Amygdala (tissue), 56 donors: Measurements from ENCODE around the gene LRRN4.
"Not testable (repeated sequence)": the region's sequence is repeated elsewhere in the genome, so short reads cannot be mapped to it uniquely, and the experiment has no call there.

Source experiments
- DNase-seq, 56 donors: peaks; one replicate each; lab custom pipeline; 2025; lab: John Stamatoyannopoulos, UW

LRRN4 gene

DNA sequence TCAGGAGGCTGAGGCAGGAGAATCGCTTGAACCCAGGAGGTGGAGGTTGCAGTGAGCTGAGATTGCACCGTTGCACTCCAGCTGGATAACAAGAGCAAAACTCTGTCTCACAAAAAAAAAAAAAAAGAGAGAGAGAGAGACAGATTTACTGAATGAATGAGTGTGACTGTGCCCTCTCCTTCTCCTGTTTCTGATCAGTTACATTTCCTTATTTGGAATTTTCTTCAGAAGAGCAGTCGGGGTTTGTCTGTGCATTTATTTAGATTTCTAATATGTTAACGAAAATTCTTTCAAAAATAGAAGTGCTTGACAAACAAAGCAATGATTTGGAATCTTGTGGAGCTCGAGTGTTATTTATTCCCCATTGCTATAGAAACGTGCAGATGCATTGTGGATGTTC is 6.4 kb upstream of the LRRN4 start:
- no peak for DNase-seq

DNA sequence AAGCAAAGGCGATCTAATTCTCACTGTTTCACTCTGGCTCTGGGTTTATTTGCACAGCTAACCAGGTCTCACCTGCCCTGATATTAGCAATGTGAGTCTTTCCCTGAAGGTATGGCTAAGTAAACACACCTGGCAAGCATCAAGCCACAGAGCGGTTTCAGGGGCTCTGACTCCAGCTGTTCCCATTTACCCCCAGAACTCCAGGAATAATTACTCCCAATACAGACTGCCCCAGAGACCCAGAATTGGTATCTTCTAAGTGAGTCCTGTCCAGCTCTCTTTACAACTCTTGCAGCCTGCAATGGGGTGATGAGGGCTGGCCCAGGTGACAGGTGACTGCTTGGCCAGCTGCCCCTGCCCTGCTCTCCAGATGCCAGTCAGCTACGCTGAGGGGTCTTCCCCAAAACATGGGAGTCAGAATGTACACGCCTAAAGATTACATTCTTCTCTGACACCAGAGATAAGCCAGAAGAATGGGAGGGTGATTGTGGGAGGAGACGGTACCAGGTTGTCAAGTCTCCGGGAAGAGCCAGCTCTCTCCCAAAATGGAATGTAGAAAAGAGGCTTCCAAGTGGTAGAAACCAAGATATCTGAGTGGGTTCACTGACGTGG is 4.9 kb upstream of the LRRN4 start:
- DNase-seq: no peak

DNA sequence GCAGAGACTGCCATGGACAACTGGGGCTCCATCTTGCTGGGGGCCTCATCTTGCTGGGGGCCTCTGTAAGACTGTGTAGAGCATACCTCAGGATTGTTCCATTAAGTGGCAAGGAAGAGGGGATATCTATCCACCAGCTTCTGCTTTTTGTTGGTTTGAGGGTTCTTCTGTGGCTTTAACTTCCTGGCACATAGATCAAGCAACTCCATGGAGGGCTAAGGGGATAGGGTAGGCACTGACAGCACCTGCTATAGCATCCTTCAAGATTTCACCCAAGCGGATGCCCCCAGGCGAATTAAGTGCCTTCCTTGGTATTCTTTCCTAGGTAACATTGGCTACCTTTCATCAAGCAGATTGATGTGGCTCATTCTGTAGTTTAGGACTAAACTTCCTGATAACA is 3.8 kb upstream of the LRRN4 start:
- no peak for DNase-seq

DNA sequence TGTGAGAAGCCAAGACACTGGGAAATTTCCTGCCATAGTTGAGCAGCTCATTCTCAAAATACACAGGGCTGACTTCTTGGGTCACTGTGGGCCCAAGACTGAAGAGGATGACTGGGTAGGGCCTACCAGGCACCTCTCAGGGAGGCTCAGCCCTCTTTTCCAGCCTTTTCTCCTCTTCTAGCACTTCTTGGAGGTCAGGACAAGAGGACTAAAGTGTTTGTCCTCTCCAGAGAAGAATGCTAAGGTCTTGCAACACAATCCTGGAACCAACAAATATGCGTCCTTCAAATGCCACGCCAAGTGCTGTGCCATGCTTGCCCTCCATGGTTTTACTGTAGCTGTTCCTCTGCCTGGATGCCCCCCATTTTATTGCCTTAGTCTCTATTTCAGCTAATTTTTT is 3.3 kb upstream of the LRRN4 start:
- no peak for DNase-seq

DNA sequence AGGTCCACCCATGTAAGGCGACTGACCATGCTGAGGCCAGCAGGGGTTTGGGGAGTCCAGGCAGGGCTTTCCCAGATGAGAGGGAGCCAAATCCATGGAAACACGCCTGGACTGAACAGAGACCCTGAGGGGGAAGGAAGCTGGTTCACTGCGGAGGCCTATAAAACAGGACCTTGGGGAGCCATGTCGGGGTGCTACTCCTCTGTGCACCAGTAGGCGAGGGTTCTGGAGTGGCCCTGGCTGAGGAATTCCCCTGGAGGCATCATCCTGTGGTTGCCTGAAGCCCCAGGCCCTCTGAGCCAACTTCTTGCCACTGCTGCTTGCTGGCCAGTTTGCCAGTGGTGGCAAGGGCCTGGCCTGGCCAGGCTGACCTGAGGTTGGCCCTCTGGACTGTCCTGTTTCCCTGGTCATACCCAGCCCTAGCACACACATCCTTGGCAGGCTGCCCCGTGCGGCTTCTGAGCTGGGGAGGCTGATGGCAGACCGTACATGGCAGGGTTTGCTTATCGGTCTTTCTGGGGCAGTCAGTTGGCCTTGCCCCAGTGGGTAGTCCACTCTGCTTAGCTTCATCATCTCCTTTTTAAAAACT is 2.2 kb upstream of the LRRN4 start:
- DNase-seq: no peak

DNA sequence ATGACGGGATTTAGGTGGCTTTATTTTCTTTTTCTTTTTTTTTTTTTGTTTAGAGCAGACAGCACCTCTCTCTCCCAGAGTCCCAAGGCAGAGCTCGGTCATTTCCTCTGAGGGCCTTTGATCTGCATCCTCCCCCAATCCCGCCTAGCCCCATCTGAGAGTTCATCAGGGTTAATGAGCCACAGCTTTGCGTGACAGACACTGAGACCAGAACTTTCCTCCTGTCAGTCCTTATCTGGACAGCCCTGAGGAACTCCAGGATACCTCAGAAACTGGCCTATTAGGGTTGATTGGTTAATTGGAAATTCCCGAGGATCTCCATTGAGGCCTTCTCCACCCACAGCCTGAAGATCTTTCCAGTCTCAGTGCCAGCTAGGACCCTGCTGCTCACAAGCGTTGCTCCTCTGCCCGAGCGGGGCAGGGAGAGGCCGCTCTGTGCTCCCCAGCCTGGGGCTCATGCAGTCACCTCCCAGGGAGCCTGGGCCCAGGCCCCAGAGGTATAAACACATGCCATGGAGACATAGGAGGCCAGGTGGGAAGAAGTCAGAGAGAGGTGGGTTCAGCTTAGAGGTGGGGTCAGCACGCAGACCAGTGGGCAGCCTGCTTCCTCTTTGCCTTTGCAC is 1.4 kb upstream of the LRRN4 start:
- no peak for DNase-seq

DNA sequence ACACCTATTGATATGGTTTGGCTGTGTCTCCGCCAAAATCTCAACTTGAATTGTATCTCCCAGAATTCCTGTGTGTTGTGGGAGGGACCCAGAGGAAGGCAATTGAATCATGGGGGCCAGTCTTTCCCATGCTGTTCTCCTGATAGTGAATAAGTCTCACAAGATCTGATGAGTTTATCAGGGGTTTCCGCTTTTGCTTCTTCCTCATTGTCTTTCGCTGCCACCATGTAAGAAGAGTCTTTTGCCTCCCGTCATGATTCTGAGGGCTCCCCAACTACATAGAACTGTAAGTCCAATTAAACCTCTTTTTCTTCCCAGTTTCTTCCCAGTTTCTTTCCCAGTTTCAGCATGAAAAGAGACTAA is 810 bp upstream of the LRRN4 start:
- DNase-seq: not testable (repeated sequence)

DNA sequence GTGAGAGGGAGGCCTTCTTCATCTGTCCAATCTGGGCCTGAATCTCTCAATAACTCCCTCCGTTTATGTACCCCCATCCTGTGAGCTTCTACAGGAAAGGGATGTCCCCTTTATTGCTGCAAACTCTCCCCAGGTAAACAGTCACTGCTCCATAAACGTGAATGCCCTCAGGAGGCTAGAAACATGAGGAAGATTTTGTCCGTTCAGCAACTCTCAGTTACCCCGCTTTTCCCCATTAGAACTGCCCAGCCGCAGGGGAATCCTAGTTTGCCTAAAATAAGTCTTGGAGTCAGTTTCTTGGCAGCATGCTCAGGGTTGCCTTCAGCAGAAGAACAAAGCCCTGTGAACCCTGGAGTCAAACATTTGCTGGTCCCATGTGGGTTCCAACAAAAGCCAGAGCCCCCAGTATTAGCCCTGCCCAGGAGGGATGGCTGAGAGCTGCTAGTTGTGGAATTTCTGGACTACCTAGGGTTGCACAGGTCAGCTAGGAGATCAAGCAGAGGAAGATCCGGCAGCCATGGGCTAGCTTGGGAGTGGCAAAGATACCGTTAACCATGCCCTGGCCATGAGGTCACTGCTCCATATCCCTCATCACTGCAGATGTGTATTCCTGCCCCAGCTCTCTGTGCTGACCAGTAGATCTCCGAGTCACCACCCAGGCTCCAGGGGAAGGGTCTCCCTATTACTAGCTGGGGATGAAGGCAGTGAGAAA is 640 bp downstream of the LRRN4 start:
- no peak for DNase-seq

DNA sequence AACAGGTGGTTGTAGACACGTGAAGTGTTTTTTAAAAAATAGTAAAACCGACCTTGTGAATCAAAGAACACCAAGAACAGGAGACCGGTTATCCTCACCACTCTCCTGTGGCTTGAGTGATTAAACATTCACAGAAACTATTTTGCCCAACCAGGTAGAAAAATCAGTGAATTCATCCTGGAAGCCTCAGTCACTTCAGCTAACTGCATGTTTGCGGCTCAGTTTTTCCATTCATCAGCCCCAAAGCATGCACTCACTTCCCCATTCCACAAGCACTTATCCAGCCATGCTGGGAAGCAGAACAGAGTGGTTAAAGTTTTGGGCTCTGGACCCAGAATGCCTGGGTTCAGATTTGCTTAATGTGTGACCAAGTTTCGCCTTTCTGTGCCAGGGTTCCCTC is 2.4 kb downstream of the LRRN4 start:
- DNase-seq: no peak

DNA sequence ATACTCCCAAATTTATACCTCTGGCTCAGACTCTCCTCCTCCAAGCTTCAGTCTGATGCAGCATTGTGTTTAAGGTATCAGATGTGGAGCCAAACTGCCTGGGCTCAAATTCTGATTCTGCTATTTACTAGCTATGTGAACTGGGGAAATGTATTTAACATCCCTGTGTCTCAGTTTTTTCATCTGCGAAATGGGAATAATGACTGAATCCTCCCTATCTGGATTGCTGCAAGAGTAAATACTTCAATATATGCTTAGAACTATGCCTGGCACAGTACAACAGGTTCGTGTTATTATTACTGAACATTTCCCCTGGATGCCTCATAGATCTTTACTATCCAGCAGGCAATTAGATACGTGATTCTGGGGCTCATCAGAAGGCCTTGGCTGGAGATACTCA is 5.5 kb downstream of the LRRN4 start:
- DNase-seq: no peak

DNA sequence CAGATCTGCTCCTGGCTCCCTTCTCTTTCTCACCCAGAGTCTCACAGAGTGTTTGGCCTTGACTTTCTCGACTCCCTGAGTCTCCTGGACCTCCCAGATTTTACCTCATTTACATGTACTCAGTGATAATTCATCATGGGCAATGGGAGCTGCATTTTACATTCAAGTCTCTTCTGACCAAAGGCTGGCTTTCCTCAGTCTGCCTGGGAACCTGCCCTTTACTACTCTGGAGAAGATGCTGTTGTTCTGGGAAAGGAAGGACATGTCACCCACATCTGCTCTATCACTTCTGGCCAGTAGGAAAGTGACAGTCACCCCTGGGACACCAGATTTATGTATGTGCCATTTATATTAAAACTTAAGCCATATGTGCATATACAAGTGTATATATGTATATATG is 7.4 kb downstream of the LRRN4 start:
- no peak for DNase-seq

DNA sequence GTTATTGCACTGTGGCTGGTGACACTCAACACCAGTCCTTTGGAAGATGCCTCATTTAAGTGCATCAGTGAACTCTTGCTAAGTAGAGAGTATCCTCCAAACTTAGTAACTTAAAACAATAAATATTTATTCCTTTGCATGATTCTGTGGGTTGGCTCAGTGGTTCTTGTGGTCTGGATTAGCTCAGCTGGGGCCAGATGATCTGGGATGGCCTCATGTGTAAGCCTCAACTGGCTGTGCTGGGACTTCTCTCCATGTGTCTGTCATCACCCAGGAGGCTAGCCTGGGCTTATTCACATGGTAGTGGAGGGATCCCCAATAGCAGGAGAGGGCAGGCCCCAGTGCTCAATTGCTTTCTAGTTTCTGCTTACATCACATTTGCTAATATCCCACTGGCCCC is 8.3 kb downstream of the LRRN4 start:
- no peak for DNase-seq

DNA sequence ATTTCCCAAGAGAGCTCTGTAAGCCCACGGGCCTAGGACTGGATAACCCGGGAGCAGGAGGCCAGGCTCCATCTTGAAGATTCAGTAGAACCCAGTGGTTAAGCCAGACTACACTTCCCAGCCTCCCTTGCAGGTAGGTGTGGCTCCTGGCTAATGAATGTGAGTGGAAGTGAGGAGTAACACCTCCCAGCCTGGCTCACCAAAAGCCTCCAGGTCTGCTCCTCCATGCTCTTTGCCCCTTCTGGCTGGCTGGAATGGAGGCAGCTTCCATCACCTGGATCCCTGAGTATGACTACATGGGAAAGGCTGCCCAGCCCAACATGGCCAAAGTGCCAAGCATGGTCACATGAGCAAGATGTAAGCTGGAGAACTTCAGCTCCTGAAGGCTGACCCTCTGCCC is 9.7 kb downstream of the LRRN4 start:
- no peak for DNase-seq

DNA sequence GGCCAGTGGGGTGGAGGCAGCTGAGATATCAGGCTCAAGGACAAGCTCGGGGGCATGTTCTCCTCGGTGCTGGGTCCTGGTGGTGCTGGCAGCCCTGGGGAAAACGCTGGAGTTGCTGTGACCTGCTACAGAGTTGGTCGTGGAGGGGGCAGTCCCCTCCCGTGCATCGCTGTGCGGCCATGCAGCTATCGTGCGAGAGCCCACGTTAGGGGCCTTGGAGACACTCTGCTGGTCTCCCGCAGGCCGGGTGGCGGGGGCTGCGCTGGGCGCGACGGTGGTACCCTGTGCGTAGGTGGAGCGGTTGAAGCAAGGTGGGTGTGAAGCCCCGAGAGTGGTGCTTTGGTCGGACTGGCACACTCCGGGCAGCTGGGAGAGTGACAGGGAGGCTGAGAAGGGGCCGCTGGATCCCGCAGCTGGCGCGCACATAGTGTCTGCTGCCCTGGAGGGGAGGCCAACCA is 12.0 kb downstream of the LRRN4 start:
- DNase-seq: no peak

DNA sequence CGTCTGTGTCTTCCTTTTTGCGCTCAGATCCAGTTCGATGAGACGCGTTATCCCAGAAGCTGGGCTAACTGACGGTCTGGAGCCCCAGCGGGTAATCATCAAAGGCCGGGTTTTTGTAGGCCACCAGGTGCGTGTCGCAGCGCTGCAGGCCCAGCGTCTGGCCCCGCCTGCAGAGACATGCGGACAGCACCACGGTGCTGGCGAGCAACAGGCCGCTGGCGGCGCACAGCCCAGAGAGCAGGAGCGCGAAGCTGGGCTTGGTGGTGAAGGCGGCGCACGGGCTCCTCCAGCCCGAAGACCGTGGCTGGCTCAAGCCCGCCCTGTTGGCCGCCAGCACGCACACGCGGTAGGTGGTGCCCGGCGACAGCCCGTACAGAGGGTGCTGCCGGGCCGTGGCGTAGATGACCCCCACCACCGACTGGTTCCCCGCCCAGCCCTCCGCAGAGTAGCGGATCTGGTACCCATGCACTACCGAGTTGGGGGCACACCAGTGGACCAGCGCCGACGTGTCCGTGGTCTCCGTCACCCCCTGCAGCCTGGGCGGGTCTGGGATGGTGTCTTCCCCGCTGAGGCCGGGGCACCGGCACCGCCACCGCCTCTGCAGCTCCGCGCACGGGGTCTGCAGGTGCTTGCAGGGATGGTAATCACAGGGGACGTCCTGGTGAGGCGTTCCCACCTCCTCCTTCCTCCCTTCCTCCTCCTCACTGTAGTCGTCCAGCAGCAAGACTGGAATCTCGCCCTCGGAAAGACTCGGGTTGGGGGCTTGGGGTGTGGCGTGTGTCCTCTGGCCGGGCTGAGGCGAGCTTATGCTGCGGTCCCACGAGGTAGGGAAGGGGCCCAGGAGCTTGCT is 12.7 kb downstream of the LRRN4 start:
- no peak for DNase-seq

DNA sequence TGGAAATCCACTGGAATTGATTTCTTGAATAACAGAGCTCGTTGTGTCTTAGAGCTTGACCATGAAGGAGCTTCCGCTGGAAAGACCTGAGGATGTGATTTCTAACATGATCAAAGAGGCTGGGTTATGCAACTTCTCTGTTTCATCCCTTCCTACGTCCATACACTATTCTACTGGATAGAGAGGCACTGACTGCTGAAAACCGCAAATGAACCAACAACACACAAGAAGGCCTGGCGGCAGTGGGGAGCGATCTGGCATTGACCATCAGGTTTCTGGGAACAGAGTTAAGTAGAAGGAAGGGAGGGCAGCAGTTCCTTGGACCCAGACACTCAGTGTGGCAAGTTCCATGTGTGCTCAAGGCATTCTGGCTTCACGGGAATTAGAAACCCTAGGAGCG is 13.3 kb downstream of the LRRN4 start:
- no peak for DNase-seq

DNA sequence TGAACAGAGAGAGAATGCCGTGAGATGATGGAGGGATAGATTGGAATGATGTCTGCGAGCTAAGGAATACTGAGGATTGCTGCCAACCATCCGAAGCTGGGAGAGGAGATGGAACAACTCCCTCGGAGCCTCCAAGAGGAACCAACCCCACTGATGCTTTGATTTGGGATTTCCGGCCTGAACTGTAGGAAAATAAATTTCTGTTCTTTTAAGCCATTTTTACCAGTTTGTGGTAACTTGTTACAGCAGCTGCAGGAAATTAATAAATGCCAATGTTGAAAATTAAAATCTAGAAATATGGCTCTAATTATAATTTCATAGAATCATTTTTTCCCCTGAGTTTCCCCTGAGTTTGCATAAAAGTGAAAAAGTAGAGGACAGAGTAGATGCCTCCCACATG is 14.1 kb downstream of the LRRN4 start:
- DNase-seq: no peak

DNA sequence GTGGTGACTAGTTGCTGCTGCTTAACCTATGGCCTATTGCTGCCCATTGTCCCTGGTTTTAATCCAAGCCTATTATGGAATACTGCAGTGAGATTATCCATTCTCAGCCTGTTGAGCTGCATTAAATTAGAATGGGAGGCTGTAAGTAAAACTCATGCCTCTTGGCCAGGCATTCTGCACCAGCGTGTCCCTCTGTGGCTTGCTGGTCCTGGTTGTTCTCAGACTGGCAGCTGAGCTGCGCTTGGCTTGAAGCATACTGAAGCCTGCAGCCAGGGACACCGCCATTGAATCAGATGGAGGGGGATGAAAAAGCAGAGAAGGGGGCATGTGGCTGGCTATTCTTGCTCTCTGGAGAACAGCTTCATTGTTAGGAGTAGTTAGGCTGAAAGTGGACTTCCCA is 15.6 kb downstream of the LRRN4 start:
- peak in 24 of 56 donors; percentile 4 to 62 (median 27) for DNase-seq

DNA sequence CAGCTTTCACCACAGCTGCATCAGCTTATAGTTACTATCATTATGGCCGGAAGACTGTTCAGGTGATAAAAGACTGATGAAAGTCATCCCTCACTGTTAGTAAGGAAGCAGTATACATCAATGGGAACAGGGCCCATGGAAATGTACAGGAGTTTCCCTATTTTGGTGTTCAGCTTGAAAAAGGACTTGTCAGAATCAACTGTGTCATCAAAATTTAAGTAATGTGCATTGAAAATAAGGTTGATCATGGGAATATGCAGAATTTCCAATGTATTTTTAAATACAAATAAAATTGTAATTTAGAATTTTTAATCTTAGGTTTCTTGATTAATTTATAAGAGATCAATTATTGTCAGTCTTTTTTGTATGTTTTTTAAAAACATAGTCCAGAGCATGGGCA is 16.8 kb downstream of the LRRN4 start:
- no peak for DNase-seq

DNA sequence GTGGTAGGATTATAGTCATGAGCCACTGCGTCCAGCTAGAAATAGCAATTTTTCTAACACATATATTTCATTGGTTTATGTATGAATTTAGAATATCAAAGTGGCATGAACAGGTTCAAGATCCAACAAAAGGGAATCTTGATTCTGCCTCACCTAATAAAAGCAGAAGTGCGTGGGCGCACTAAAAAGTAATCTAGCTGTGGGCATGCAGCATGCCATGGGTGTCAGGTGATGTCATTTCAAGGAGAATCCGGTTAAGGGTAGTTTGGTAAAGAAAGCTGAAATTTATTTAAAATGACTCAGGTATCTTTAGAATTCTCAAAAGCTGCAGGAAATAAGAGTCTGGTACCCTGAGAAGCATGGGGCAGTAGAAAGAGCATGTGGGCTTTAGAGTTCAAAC is 17.6 kb downstream of the LRRN4 start:
- no peak for DNase-seq
